GM21576 (cell line): Measurements from ENCODE around the gene PAMR1.

Experiments
- ATAC-seq: cut with Tn5 transposase; IDR thresholded peaks from one replicate; pipeline ENCODE4 v1.9.1; 2021; ENCODE audit warnings: mild to moderate bottlenecking, moderate library complexity; ENCODE audit not compliant: unreplicated experiment

Gene PAMR1

DNA sequence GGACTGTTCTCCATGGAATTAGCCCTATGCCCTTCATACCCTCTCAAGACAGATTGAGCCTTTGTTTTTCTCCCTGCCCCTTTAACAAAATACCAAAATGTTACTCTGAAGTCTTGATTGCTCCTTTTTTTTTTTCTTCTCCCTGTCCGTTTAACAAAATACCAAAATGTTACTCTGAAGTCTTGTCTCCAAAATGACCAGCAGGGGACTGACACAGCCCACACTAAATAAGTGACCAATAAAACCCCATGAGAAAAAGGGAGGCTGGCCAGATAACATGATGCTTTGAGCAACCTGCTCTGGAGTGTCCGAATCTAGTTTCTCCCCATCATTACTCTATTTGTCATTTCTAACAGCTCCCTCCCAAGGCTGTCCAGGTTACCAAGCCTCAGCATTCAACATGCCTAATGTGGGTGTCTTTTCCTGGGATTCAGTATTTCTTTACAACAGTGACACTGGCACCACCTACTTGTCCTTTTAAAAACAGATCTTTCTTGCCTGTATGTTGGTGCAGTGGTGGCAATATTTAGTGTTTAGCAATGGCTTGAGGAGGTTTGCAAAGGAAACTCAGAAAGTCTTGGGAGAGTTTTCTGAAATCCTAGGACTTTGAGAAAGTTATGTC, 63.4 kb downstream of the PAMR1 start:
- no peak for ATAC-seq

DNA sequence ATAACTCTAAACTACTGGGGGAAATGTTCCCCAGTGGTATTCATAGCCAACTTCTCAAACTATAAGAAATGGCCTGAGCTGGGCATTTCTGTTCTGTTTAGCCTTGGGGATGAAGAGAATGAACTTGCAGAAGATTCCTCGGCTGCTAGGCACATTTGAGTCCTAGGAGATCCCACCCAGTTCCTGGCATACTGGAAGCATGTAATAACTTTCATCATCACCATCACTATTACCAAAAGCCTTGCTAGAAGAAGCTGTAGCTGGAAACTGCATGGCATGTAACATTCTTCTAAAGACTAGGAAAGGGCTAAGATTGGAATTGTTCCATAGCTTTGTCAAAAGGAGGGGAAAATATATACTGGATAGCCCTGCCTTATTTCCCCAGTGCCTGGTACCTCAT, 65.9 kb downstream of the PAMR1 start:
- ATAC-seq = no peak

DNA sequence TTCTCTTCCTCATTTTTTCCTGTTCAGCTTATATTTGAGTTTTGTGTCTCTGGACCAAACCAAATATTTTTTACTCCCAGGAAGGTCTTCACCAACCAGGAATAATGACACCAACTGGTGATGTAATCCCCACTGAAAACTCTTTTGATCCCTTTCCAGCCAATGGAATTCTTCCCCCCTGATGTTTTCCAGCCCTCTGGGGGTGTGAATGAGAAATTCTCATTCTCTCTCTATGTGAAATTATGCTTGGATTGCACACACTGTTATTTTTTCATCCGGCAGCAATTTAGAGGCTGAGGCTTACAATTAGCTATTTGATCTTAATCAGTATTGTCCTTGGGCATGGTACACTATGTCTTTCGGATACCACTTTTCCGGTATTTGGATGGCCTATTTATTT, 66.6 kb downstream of the PAMR1 start:
- no peak for ATAC-seq

DNA sequence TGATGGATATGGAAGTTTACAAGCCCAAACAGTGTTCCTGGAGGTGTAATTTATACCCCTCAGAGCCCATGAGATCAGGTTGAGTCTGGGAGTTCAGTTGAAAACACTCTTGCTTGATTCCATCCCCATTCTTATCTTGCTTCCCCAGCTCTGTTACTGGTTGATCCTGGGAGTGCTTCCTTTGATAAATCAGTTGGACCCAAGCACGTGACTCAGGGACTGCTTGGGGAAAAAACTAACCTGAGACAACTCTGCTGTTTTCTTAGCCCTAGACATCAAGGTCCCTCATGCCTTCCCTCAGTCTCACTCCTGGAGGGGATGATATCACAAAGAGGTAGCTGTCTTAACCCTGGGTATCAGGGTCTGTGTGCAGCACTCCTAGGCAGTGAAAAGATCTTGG, 71.1 kb downstream of the PAMR1 start:
- ATAC-seq = no peak

DNA sequence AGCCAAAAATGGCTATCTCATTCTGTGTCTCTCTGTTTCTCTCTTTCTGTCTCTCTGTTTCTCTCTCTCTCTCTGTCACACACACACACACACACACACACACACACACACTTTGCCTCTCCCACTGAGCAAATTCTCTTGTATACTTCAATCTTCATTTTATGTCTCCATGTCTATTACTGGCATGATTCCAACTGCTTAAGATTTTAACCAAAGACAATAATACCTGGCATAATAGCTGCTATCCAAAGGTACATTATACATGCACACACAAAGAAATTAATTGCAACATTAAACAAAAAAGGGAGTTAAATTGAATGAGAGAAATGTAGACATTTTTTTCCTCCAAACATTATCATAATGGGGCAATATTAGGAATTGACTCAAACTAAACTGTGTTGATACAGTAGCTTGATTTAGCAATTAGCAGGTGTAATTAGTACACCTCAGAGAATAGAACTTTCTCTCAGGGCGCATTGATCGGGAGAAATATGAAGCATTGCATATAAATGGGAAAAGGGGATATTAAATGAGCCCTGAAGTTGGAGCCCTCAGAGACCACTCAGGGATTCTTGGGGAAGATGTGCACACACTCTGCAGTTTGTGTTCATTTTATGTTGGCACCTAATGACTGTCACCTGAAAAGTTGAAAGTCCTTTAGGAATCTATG, 88.7 kb downstream of the PAMR1 start:
- ATAC-seq = no peak

DNA sequence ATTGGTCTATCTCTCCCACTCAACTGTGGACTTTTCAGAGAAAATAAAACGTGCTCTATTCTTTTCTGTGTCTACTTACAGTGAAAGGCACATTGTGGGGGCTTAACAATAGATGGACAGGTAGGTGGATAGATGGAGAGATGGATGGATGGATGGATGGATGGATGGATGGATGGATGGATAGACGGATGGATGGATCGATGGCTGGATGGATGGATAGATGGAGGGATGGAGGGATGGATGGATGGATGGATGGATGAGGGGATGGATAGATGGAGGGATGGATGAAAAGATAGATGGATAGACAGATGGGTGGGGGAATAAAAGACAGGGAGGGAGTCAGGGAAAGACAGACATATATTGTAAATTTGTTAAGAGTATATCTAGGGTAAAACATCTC, 91.8 kb downstream of the PAMR1 start:
- no peak for ATAC-seq

DNA sequence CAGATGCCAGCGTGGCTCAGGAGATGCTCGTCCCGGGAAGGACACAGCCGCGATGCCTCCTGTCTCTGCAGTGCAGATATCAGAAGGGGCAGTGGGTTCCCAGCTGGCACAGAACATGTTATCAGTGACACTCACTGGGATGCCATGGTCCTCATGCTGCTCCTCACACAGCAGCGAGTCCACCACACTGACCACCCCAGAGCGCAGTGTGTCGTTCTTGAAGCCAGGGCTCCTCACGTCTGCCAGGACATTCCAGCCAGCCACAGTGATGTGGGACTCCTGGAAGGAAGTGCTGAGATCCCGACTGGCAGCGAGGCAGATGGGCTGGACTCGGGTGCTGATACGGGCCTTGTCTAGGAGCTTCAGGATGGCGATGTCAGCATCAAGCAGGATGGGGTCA, 93.0 kb downstream of the PAMR1 start:
- ATAC-seq = no peak

DNA sequence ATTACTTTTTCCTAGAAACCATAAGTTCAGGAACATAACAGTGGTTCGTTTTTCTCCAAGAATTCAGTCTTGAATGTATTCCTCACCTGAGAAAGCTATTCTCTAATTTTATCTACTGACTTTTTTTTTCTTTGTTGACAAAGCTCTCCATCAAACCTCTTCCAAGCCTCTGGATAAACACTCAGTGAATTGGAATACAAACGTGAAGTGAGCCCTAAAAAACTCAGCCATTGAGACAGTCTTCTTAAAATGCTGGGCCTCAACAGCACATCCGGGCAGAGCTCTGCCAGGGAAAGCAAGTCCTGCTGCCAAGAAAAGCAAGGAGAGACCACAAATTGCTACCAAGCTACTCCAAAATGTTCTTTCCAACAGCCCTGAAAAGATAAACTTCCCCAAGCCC, 98.3 kb downstream of the PAMR1 start:
- ATAC-seq = no peak

DNA sequence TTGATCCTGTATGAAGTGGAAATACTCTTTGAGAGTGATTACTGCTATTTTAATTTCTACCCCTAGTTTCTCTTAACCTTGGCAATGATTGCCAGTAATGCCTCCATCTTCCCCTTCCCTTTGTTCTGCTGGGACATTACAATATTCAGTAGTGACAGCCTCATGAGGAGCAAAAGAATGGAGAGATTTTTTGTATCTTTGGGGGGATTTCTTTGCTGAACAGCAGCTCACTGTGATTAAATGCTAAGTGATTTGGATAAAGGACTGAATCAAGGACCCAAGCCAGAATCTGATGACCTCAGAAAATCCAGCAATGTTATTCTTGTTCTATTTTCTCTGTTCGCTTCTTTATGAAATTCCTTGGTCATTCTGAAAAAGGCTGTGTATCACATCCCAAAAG, 99.1 kb downstream of the PAMR1 start:
- no peak for ATAC-seq

DNA sequence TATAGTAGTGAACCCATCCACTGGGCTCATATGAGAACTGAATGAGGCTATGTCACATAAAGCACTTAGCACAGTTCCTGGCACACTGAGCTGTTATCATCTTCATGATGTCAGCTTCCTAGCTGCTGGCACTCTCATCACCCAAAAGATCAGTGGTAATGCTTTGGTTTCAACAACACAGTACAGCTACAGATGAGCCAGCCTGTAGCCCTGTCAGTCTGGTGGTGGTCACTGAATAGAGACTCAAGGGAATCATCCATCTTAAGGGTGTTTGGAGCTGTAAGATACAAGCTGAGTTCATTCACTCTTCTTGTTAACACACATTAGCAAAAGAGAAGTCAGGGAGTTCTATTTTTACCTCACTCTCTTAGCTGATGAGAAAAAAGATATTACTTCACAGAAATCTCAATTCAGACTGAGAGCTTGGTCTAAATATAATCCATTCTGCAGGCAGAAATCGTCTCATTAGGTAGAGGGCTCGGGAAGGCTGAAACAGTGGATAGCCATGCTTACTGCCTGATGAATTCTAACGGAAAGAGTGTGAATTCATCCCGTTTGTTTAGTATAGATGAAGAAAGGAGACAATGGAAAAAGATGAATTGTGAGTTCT, 99.7 kb downstream of the PAMR1 start:
- no peak for ATAC-seq

DNA sequence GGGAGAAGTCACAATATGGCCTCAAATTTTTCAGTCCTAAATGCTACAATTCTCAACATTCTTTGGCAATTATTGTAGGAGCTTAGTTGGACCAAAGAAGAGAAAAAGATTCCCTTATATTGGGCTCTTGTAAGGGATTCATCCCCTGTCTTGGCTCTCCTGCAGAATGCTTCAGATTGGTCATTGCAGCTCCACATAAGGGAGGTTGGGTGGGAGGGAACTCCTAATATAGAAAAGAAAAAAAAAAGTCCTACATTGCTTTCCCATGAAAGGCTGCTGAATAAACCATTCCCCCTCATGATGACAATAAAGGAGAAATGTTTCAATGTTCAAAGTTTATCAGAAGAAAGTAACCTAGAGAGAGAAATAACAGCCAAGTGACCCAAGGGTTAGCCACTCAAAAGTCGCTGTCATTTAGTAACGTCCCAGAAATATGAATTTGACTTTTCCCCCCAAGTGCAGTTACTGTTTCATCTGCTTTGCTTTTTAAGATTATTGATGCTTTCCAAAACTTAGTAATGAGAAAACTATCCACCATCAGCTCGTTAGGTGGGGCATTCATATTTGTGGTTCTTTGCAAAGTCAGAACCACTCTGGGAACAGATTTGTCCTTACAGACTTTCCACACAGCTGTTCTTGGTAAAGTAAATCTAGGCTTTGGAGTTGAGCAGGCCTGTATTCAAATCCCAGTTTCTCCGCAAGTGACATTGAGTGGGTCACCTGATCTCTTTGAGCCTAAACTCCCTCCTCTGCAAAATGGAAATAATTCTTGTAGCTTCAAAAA, 101.1 kb downstream of the PAMR1 start:
- ATAC-seq = no peak

DNA sequence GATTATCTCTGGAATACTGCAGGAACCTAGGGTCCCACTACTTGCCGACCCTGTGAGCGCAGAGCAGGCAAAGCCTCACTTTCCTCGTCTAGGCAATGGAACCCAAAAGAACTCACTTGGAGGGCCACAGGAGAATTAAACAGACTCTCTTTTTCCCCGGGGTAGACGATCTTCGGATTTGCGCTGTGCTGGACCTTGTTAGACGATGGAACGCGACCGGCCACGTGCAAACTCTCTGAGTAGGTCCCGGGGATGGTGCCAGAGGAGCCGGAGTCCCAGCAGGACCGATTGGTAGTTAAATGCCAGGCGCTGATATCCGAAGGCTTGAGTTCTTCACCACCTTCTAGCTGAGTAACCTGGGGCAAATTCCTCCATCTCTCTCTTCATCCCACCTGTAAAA, 105.0 kb downstream of the PAMR1 start:
- ATAC-seq = no peak

DNA sequence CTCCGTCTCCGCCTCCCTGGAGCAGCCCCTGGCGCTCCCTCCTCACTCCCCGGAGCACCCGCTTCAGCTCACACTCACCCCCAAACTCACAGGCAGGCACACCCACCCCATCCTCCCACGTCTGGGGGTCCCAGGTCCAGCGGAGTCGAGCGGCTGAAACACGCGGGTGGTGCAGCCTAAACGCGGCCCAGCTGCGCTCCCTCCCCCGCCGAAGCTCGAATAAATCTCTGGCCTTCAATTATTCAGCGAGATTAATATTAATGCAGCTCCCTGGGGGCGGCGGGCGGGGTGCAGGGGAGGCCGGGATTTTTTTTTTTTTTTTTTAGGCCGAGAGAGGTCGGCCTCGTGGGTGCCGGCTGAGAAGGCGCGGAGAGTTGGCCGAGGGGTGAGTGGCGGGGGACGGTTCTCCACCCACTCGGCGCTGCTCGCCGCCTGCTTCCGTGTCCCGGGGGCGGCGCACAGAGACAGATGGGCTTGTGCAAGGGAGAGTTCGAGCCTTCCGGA, 105.5 kb downstream of the PAMR1 start:
- ATAC-seq = no peak

DNA sequence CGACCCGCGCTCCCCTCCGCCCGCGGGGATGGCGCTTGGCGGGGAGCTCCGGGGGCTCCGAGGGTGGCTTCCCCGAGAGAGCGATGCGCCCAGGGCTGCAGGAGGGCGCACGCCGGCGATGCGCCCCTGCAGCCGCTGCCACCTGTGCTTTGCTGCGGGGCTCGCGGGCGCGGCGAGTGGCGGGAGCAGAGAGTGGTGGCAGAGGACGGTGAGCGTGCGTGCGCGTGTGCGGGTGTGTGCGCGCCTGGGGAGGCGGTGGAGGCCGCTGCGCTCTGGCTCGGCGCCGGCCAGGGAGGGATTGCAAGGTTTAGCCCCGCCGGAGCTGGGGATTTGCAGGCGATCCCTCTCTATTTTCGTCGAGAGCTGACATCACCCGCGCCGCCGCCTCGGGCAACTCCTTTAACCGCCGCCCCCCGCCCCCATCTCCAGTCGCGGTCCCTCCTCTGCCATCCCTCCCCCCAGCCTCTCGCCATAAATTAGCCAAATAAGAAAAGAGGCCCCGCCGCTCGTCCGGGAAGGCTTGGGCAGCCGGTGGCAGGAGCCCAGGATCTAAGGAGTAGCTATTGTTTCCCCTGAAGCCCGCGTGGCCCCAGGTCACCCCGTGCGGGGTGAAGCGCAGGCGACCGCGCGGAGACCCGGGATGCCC, 106.1 kb downstream of the PAMR1 start, which contains the start of gene SLC1A2:
Gene SLC1A2, minus strand, starts transcription at position 375 of the 646 bp plus-strand sequence. CDS start 592 bp downstream, outside the sequence.
- ATAC-seq = no peak

DNA sequence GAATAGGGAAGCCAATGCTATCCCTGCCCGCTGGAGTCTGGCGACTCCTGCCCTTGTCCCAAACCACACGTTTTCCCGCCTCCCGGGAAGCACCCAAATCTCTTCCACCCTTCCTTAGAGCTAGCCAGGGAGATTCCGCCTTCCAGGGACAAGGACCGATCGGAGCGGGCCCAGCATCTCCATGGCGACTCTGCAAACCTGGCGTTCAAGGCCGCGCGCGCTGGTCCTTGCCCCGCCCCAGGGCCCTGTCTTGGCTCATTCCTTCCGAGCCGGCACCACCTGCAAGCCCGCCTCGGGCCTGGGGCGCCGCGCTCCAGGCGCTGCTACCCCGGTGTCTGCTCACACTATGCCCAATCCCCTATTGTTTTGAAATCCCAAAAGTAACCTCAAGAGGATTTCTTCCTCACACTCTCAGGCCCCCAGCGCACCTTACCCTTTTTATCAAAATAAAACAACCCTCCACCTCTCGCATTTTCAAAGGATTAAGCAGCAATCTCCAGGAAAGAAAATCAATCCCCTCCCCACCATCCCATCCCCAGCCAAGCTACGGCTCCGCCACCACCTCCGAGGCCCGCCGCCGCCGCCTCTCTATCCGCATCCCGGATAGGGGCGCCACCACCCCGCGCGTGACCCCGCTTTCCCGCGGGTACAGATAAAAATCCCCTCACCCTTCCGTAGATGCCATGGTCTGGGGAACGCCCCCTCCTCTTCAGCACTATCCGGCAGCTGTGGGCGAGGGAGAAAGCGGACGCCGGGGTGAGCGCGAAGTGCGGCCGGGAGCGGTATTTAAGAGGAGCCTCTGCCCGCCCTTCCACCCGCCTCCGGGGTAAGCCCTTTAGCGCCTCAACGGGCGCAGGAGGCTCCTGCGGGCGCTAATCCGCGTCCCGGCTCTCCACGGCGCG, 106.9 kb downstream of the PAMR1 start:
- ATAC-seq = no peak

DNA sequence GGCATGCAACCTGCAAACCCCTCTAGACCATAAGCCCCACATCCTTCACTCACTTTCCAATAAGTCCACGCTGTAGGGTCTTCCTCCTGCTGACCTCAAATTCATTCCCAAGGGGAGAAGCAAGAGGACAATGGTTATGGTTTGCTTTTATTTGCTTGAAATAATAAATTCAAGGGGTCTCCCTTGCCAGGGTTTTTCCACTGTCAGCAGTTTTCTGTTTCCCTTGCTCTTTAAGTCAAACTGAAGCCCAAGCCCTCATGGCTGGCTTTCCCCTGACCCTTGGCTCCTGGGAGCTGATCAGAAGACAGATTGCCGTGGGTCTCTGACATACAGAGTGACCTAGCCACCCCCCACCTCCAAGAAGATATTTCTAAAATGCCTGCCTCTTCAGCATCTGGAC, 109.9 kb downstream of the PAMR1 start:
- no peak for ATAC-seq

DNA sequence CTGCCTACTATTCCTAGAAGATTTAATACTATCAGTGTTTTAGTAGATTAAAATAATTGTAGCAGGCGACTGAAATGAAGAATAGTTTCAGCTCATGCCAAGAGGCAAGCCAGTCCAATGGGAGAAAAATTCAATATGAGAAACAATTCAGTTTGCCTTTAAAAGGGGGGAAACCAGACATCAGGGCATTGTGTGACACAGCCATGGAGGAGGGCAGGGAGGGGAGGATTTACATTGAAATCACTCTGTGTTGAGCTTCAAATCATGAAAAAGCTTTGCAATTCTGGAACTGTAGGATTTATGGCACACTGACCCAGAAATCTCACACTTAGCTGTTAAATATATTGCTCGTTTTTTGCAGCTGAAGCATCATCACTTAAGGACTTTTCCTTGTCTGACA, 110.6 kb downstream of the PAMR1 start:
- ATAC-seq = no peak

DNA sequence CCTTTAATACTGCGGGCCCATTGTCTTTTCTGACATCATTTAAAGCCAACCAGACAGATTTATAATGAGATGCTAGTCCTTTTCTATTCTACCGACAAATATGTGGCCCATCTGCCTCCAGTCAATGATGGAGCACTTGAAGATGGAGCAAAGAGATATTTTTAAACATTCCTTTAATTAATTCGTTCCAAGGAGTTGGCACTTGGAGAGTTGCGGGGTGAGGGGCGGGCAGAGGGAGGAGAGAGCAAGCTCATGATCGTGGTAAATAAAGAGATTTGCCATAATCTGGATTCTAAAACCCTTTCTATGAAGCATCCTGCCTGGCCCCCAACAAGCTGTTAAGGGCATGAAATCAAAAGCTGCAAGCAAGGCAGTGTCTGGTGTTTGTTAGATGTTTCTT, 111.1 kb downstream of the PAMR1 start:
- no peak for ATAC-seq

DNA sequence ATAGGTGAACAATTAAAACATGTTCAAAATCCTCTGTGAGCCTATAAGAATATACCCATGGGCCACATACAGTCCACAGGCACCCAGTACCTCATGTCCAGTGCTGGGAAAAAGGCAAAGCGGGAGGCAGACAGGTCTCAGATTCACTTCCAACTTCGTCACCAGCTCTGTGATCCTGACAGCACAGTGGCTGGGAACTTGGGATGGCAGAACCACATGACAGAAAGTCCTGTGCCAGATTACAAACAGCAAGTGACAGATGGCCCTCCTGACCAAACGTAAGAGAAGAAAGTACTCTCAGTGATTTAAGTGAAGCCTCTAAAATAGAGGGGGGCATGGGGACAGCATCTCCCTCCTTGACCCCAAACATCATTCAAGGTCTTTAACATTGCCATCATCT, 111.8 kb downstream of the PAMR1 start:
- no peak for ATAC-seq

DNA sequence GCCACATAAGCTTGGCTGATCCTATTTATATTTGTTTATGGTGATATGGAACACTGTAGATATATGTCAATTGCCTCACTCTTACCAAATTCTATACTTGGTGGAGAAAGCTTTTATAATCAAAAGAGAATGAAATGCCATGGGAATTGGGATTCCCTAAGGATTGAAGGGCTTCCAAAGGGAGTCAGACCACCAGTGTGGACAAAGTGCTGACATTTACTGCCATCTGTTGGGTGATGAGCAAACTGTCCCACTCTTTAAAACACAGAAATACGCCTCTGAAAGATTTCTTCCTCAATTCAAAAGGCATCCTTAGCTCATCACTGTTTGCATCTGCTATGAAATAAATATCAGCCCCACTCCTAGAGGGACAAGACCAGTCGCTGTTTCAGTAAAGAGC, 113.1 kb downstream of the PAMR1 start:
- ATAC-seq = no peak
